PC-9 (cell line): ENCODE measurements around the gene TBC1D5.

Source experiments
- EZH2 ChIP-seq: fragments of 200-600 bp; sonication (generic); IDR thresholded peaks from 2 replicates; pipeline ENCODE4 v1.8.0; 2017; ENCODE audit warnings: antibody characterized with exemption, low read depth
- TF ChIP-seq, protein P1 (sequence below): fragments of 200-600 bp; sonication (generic); conservative IDR thresholded peaks from 2 replicates; pipeline ENCODE4 v1.6.1; 2017; ENCODE audit warnings: mixed run types, antibody characterized with exemption, mild to moderate bottlenecking, moderate library complexity

DNA sequence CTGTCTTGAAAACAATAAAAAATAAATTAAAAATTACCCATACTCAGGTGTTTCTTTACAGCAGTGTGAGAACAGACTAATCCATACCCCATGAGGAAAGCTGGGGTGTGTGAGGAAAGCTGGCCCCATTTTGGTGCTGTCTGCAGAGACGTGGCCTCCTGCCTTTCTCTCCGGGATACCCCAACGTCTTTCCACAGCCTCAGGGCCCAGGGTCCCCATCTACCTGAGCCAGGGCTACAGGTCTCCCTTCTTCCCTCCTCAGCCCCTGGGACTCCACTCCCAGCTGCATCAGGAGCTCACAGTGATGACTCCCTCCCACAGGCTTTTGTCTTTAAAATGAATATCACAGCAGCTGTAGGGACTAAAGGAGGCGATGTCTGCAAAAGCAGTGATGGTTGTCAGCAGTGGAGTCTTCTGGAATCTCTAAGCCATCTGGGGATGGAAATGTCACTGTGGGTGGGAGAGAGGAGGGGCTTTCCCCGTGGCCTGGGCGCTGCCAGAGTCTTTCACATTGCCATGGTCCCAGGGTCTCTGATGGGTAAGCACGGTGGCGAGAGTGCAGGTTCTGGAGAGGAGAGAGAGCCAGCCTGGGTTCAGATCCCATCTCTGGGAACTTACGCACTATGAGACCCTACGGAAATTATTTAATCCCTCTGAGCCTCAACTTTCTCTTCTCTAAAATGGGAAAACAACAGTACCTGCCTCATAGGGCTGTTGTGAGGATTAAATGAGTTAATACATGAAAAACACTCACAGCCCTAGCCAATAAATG is 598.4 kb downstream of the TBC1D5 start:
- TF ChIP-seq, protein P1, sequence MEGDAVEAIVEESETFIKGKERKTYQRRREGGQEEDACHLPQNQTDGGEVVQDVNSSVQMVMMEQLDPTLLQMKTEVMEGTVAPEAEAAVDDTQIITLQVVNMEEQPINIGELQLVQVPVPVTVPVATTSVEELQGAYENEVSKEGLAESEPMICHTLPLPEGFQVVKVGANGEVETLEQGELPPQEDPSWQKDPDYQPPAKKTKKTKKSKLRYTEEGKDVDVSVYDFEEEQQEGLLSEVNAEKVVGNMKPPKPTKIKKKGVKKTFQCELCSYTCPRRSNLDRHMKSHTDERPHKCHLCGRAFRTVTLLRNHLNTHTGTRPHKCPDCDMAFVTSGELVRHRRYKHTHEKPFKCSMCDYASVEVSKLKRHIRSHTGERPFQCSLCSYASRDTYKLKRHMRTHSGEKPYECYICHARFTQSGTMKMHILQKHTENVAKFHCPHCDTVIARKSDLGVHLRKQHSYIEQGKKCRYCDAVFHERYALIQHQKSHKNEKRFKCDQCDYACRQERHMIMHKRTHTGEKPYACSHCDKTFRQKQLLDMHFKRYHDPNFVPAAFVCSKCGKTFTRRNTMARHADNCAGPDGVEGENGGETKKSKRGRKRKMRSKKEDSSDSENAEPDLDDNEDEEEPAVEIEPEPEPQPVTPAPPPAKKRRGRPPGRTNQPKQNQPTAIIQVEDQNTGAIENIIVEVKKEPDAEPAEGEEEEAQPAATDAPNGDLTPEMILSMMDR: no peak
- no peak for TF ChIP-seq EZH2
